Panc1 (cell line): Measurements from ENCODE around the gene STXBP5. TPM values are rescaled to one million over a fixed set of nuclear protein-coding genes. Genes with fewer than 3 reads are reported as not detected.
A peak's percentile ranks its signal among the peaks of the same experiment; 100 is the strongest.

Experiments
- ATAC-seq: fragments of 200-7000 bp; cut with Tn5 transposase; 2 replicates; pipeline ENCODE4 v1.9.1; 2020; ENCODE audit warnings: mild to moderate bottlenecking, moderate library complexity
- BruUV-seq: library from RNA; stranded (reverse); fragments of 400-500 nt; replicated peaks from 2 replicates; lab custom pipeline; 2021; lab: Mats Ljungman, UMichigan
- CTCF ChIA-PET: fragments of 300-600 bp; sonication (Branson Sonifier 250); formaldehyde crosslinking; loops from one replicate; lab custom pipeline; 2022; ENCODE audit warnings: antibody characterized with exemption; lab: Charles Lee
- POLR2A ChIA-PET: fragments of 300-600 bp; sonication (Branson Sonifier 250); formaldehyde crosslinking; loops from one replicate; lab custom pipeline; 2022; ENCODE audit warnings: antibody characterized with exemption; lab: Charles Lee
- DNase-seq: peaks from one replicate; pipeline ENCODE4 v3.0.0-alpha.2; 2010; ENCODE audit warnings: low read depth, low spot score
- H3K27ac ChIP-seq: 2 replicates; pipeline ENCODE4 v1.5.1; 2011; ENCODE audit warnings: mild to moderate bottlenecking, low read length, inconsistent platforms
- H3K27me3 ChIP-seq: fragments of 200-500 bp; sonication (Bioruptor generic); 2 replicates; pipeline ENCODE4 v1.6.0; 2014; ENCODE audit warnings: low read length, inconsistent platforms; ENCODE audit not compliant: control insufficient read depth, insufficient read depth
- H3K36me3 ChIP-seq: fragments of 200-500 bp; sonication (Bioruptor generic); 2 replicates; pipeline ENCODE4 v1.5.1; 2014; ENCODE audit warnings: inconsistent platforms, mild to moderate bottlenecking, low read length, moderate library complexity; ENCODE audit not compliant: control insufficient read depth, insufficient read depth
- H3K4me1 ChIP-seq: 2 replicates; pipeline ENCODE4 v1.5.1; 2011; ENCODE audit warnings: inconsistent platforms, mild to moderate bottlenecking, low read length, moderate library complexity; ENCODE audit not compliant: control insufficient read depth, insufficient read depth
- H3K4me3 ChIP-seq, 2 experiments: 2 replicates each; pipeline ENCODE4 v1.5.1; 2011 to 2012; ENCODE audit warnings: low read depth in 2 of 2, low read length in 2 of 2, mild to moderate bottlenecking in 2 of 2, inconsistent platforms in 1 of 2, moderate library complexity in 1 of 2
- H3K9me3 ChIP-seq: fragments of 200-500 bp; sonication (Bioruptor generic); 2 replicates; pipeline ENCODE4 v1.5.1; 2014; ENCODE audit warnings: low read depth, mild to moderate bottlenecking, inconsistent platforms, low read length, moderate library complexity; ENCODE audit not compliant: control insufficient read depth, insufficient read depth
- POLR2AphosphoS5 ChIP-seq: IDR thresholded peaks from 2 replicates; pipeline ENCODE4 v1.6.1; 2012; ENCODE audit warnings: mild to moderate bottlenecking, low read depth, low read length, moderate library complexity
- SIN3A ChIP-seq: IDR thresholded peaks from 2 replicates; pipeline ENCODE4 v1.6.1; 2012; ENCODE audit warnings: low read depth, mild to moderate bottlenecking, low read length, moderate library complexity, borderline replicate concordance; ENCODE audit not compliant: insufficient read depth
- TCF7L2 ChIP-seq: IDR thresholded peaks from 2 replicates; pipeline ENCODE4 v1.6.1; 2011; ENCODE audit warnings: mild to moderate bottlenecking, low read depth, low read length, inconsistent platforms
- in situ Hi-C: cut with HindIII; loops from 2 replicates; pipeline ENCODE4 v1.10.0; 2016; ENCODE audit warnings: low sequenced_read_pairs, low pct_unique_long_range_greater_than_20kb
- intact Hi-C: fragments of 100-400 bp; cut with micrococcal nuclease; formaldehyde crosslinking; loops from one replicate; pipeline ENCODE4 v1.10.0; 2022; ENCODE audit not compliant: unreplicated experiment
- total RNA-seq: library from RNA; stranded (reverse); gene quantifications from one replicate; pipeline ENCODE4 v1.2.1, GENCODE V29; 2021; ENCODE audit not compliant: unreplicated experiment
- TF ChIP-seq, protein P1 (sequence below): fragments of 450-650 bp; IDR thresholded peaks from 2 replicates; pipeline ENCODE4 v1.5.1; 2017; ENCODE audit warnings: mild to moderate bottlenecking
- TF ChIP-seq, protein P2 (sequence below), 2 experiments: IDR thresholded peaks; 2 replicates each; pipeline ENCODE4 v1.6.1; 2011 to 2012; ENCODE audit warnings: low read depth in 2 of 2, control low read depth in 1 of 2, low read length in 1 of 2, mild to moderate bottlenecking in 1 of 2, moderate library complexity in 1 of 2; ENCODE audit not compliant: insufficient read depth in 1 of 2

STXBP5 gene
- total RNA-seq, 1 experiment from 2014 or later: 77.8 TPM

DNA sequence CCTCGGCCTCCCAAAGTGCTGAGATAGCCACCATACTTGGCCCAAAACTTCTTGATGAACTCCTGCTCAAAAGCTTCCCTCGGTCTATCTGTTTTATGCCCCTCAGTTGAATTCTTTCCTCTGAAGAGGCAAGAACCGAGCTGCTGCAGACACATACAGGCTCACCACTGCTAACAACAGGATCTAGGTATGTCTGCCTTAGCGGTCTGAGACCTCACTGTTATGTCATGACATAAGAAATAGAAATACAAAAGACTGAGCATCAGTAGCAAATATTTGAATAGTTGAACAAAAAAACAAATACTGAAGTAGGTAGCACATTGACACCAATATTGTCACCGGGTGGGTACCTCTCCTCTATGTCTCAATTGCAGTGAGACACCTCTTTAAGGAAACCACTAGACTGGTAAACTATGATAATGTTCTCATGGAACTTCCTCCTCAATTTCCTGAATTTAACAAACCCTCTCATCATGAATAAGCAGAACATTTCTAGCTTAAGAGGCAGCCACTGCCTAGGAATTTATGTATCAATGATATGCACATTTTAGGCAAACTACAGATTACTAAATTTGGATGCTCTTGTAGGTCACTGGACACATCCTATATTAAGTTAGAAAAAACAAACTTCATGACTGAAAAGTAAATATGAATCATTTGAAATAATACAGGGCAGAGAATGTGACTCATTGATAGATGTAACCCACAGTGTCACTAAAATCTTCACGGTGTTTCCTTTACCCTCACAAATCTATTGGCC is 9.4 kb upstream of the STXBP5 start:
- H3K27ac ChIP-seq: peak overlapping the region; percentile 29; the same call in 1 of the 2 replicates
- no peak for ATAC-seq
- POLR2A ChIA-PET: no interaction called here

DNA sequence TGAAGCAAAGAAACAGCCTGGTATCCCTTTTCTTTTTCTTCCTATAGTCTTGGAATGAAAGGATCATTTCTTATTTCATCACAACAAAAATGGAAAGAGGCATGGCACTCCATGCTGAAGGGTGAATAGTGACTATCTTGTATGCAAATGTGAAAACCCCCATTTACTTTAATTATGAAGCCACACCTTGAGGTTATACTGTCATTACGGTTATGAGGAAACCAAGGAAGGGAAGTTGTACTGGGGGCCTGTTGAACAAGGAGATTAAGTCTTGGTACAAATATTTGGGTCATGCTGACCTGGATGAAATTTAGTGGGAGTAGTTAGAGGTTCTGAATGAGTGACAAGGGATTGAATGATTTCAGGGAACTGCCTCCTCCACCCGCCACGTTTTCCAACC is 8.7 kb upstream of the STXBP5 start:
- in situ Hi-C loops (no loop called here), intact Hi-C loops (no loop called here)
- POLR2A ChIA-PET: no interaction called here
- H3K9me3 ChIP-seq: no peaks in the 10 kb centered on the region
- H3K36me3 ChIP-seq: no peaks in the 10 kb centered on the region
- peak overlapping the region; percentile 29; the same call in 1 of the 2 replicates for H3K27ac ChIP-seq
- CTCF ChIA-PET: no interaction called here
- no peak for ATAC-seq
- no peak for DNase-seq
- no peak overlapping the region for H3K4me3 ChIP-seq
- no peaks in the 10 kb centered on the region for H3K27me3 ChIP-seq
- H3K4me1 ChIP-seq: peaks cover 7% of the 10 kb centered on the region; the same call in 1 of the 2 replicates
- TF ChIP-seq TCF7L2 (no peak), POLR2AphosphoS5 (no peak), SIN3A (no peak)
- TF ChIP-seq, protein P1, sequence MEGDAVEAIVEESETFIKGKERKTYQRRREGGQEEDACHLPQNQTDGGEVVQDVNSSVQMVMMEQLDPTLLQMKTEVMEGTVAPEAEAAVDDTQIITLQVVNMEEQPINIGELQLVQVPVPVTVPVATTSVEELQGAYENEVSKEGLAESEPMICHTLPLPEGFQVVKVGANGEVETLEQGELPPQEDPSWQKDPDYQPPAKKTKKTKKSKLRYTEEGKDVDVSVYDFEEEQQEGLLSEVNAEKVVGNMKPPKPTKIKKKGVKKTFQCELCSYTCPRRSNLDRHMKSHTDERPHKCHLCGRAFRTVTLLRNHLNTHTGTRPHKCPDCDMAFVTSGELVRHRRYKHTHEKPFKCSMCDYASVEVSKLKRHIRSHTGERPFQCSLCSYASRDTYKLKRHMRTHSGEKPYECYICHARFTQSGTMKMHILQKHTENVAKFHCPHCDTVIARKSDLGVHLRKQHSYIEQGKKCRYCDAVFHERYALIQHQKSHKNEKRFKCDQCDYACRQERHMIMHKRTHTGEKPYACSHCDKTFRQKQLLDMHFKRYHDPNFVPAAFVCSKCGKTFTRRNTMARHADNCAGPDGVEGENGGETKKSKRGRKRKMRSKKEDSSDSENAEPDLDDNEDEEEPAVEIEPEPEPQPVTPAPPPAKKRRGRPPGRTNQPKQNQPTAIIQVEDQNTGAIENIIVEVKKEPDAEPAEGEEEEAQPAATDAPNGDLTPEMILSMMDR: no peak
- TF ChIP-seq, protein P2, sequence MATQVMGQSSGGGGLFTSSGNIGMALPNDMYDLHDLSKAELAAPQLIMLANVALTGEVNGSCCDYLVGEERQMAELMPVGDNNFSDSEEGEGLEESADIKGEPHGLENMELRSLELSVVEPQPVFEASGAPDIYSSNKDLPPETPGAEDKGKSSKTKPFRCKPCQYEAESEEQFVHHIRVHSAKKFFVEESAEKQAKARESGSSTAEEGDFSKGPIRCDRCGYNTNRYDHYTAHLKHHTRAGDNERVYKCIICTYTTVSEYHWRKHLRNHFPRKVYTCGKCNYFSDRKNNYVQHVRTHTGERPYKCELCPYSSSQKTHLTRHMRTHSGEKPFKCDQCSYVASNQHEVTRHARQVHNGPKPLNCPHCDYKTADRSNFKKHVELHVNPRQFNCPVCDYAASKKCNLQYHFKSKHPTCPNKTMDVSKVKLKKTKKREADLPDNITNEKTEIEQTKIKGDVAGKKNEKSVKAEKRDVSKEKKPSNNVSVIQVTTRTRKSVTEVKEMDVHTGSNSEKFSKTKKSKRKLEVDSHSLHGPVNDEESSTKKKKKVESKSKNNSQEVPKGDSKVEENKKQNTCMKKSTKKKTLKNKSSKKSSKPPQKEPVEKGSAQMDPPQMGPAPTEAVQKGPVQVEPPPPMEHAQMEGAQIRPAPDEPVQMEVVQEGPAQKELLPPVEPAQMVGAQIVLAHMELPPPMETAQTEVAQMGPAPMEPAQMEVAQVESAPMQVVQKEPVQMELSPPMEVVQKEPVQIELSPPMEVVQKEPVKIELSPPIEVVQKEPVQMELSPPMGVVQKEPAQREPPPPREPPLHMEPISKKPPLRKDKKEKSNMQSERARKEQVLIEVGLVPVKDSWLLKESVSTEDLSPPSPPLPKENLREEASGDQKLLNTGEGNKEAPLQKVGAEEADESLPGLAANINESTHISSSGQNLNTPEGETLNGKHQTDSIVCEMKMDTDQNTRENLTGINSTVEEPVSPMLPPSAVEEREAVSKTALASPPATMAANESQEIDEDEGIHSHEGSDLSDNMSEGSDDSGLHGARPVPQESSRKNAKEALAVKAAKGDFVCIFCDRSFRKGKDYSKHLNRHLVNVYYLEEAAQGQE (IDR thresholded peaks at IDR 0.05; ENCODE audit: insufficient read depth in 1 of 2, low read depth in 2 of 2, low read length in 1 of 2): no peak
- no TSS peak for BruUV-seq

More for the DNA sequence above, 9.4 kb upstream of the STXBP5 start:
- DNase-seq: no peak
- intact Hi-C loops: no loop called here
- Histone ChIP-seq H3K36me3 (no peaks in the 10 kb centered on the region), H3K27me3 (no peaks in the 10 kb centered on the region), H3K4me1 (peaks cover 7% of the 10 kb centered on the region; the same call in 1 of the 2 replicates), H3K9me3 (no peaks in the 10 kb centered on the region), H3K4me3 (no peak overlapping the region)
- TF ChIP-seq POLR2AphosphoS5 (no peak), SIN3A (no peak), TCF7L2 (no peak)
- TF ChIP-seq, protein P1: no peak
- TF ChIP-seq, protein P2 (IDR thresholded peaks at IDR 0.05; ENCODE audit: insufficient read depth in 1 of 2, low read depth in 2 of 2, low read length in 1 of 2): no peak
- no TSS peak for BruUV-seq
- in situ Hi-C loops: no loop called here
- CTCF ChIA-PET: no interaction called here
